Parathyroid adenoma (tissue), 2 donors: ENCODE data around the gene DCHS2.
A peak's percentile ranks its signal among the peaks of the same experiment; 100 is the strongest.

Source experiments
- H2AFZ ChIP-seq: fragments of 300-600 bp; sonication (generic); one replicate; pipeline ENCODE4 v1.7.0; 2017; ENCODE audit warnings: antibody characterized with exemption, mild to moderate bottlenecking
- H3K27ac ChIP-seq: fragments of 300-600 bp; sonication (generic); one replicate; pipeline ENCODE4 v1.7.0; 2017
- H3K27me3 ChIP-seq: fragments of 300-600 bp; sonication (generic); one replicate; pipeline ENCODE4 v1.7.0; 2017; ENCODE audit warnings: low read length; ENCODE audit not compliant: control insufficient read depth, insufficient read depth
- H3K36me3 ChIP-seq: fragments of 300-600 bp; sonication (generic); one replicate; pipeline ENCODE4 v1.7.0; 2017; ENCODE audit warnings: low read length; ENCODE audit not compliant: control insufficient read depth, insufficient read depth
- H3K4me1 ChIP-seq: fragments of 300-600 bp; sonication (generic); one replicate; pipeline ENCODE4 v1.7.0; 2017; ENCODE audit warnings: control low read depth
- H3K4me2 ChIP-seq: fragments of 300-600 bp; sonication (generic); one replicate; pipeline ENCODE4 v1.7.0; 2017; ENCODE audit warnings: low read length
- H3K4me3 ChIP-seq: fragments of 300-600 bp; sonication (generic); one replicate; pipeline ENCODE4 v1.7.0; 2017; ENCODE audit warnings: low read depth, low read length
- H3K79me2 ChIP-seq: fragments of 300-600 bp; sonication (generic); one replicate; pipeline ENCODE4 v1.7.0; 2017; ENCODE audit warnings: control low read depth
- H3K9ac ChIP-seq: fragments of 300-600 bp; sonication (generic); one replicate; pipeline ENCODE4 v1.7.0; 2017; ENCODE audit warnings: mild to moderate bottlenecking
- H3K9me3 ChIP-seq: fragments of 300-600 bp; sonication (generic); one replicate; pipeline ENCODE4 v1.7.0; 2017; ENCODE audit warnings: low read length; ENCODE audit not compliant: control insufficient read depth
- CTCF ChIP-seq: fragments of 300-600 bp; sonication (generic); IDR thresholded peaks from one replicate; pipeline ENCODE4 v1.7.0; 2017; ENCODE audit warnings: antibody characterized with exemption, mild to moderate bottlenecking
- donor health status: primary hyperparathyroidism.

The DCHS2 gene

GRCh38 chr4:154416190-154416547, 75.4 kb downstream of the DCHS2 start:
- Histone ChIP-seq H3K79me2 (no peaks in the 10 kb centered on the region), H3K4me3 (peak overlapping the region; percentile 56), H3K9ac (no peak overlapping the region), H2AFZ (peak overlapping the region; percentile 72), H3K36me3 (no peaks in the 10 kb centered on the region), H3K9me3 (no peaks in the 10 kb centered on the region), H3K4me2 (peak overlapping the region; percentile 84), H3K27me3 (no peaks in the 10 kb centered on the region), H3K4me1 (no peaks in the 10 kb centered on the region), H3K27ac (no peak overlapping the region)
- no peak for TF ChIP-seq CTCF

GRCh38 chr4:154415313-154415712, 76.3 kb downstream of the DCHS2 start:
- no peaks in the 10 kb centered on the region for H3K36me3 ChIP-seq
- H3K79me2 ChIP-seq: no peaks in the 10 kb centered on the region
- no peak overlapping the region for H3K9ac ChIP-seq
- no peak overlapping the region for H2AFZ ChIP-seq
- no peaks in the 10 kb centered on the region for H3K4me1 ChIP-seq
- H3K27ac ChIP-seq: no peak overlapping the region
- TF ChIP-seq CTCF: no peak
- H3K4me2 ChIP-seq: no peak overlapping the region
- no peaks in the 10 kb centered on the region for H3K27me3 ChIP-seq
- no peaks in the 10 kb centered on the region for H3K9me3 ChIP-seq
- H3K4me3 ChIP-seq: no peak overlapping the region

- Histone ChIP-seq H3K9ac (no peak overlapping the region), H3K4me1 (no peaks in the 10 kb centered on the region), H3K4me2 (no peak overlapping the region), H3K36me3 (no peaks in the 10 kb centered on the region), H3K9me3 (no peaks in the 10 kb centered on the region), H3K27ac (no peak overlapping the region), H3K79me2 (no peaks in the 10 kb centered on the region), H3K27me3 (no peaks in the 10 kb centered on the region), H3K4me3 (no peak overlapping the region), H2AFZ (no peak overlapping the region)
- TF ChIP-seq CTCF: no peak
Measured at GRCh38 chr4:154414796-154415195, 76.8 kb downstream of the DCHS2 start.

GRCh38 chr4:154414371-154414770, 77.2 kb downstream of the DCHS2 start:
- Histone ChIP-seq H3K4me1 (no peaks in the 10 kb centered on the region), H3K27ac (no peak overlapping the region), H2AFZ (no peak overlapping the region), H3K79me2 (no peaks in the 10 kb centered on the region), H3K9ac (no peak overlapping the region), H3K9me3 (no peaks in the 10 kb centered on the region), H3K36me3 (no peaks in the 10 kb centered on the region), H3K4me2 (no peak overlapping the region), H3K4me3 (no peak overlapping the region), H3K27me3 (no peaks in the 10 kb centered on the region)
- no peak for TF ChIP-seq CTCF

- TF ChIP-seq CTCF: no peak
- H3K36me3 ChIP-seq: no peaks in the 10 kb centered on the region
Measured at GRCh38 chr4:154407443-154407842, 84.2 kb downstream of the DCHS2 start.

More at GRCh38 chr4:154407443-154407842, 84.2 kb downstream of the DCHS2 start:
- Histone ChIP-seq H2AFZ (no peak overlapping the region), H3K9ac (no peak overlapping the region), H3K27ac (no peak overlapping the region), H3K4me2 (no peak overlapping the region), H3K79me2 (no peaks in the 10 kb centered on the region), H3K27me3 (no peaks in the 10 kb centered on the region), H3K9me3 (no peaks in the 10 kb centered on the region), H3K4me3 (no peak overlapping the region), H3K4me1 (no peaks in the 10 kb centered on the region)
